Activated T-helper 1 cell treated with anti-CD3 and anti-CD28 coated beads, Interleukin-2, amount 50 U/mL, for 16 hours (primary cell): ENCODE measurements around the gene PTPRB.
"Not testable (repeated sequence)": the region's sequence is repeated elsewhere in the genome, so short reads cannot be mapped to it uniquely, and the experiment has no call there.

ENCODE experiments used
- DNase-seq, 2 donors: peaks; one replicate each; pipeline ENCODE4 v3.0.0-alpha.2; 2020; ENCODE audit warnings: low read depth in 1 of 2, low spot score in 1 of 2

Gene PTPRB

DNA sequence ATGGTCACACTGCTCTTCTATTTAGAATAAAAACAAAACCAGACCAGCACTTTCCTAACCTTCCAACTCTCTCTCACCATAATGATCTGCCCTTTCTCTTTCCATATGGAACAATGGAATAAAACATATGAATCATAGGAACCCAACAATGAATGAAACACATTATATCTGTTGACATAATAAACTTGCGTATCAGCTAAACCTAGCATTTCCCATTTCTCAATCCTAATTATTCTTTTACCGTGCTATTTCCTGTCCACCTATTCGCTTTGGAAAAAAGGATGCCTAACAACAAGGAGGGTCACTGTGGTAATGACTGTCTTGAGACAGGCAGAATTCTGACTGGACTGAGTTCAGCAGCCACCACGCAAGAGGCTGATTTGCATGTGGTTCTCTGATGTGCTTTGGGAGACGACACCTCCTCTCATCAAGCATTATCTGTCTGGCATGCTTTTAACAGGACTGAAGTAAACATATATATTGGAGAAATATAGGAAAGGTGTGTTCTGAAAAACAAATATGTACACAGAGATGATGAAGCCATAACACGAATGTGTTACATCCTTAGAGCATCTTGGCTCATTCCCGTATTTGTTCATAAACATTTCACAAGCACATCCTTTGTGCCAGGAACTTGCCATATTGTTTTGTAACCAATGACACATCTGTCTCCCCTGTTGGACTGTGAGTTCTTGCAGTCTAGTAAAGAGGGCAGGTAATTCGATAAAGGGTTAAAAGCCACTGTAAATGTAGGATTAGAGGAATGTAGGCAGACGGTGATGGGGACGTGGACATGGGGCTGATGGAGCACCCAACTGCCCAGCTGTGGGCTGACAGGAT, 87.7 kb downstream of the PTPRB start:
- DNase-seq, result no peak

DNA sequence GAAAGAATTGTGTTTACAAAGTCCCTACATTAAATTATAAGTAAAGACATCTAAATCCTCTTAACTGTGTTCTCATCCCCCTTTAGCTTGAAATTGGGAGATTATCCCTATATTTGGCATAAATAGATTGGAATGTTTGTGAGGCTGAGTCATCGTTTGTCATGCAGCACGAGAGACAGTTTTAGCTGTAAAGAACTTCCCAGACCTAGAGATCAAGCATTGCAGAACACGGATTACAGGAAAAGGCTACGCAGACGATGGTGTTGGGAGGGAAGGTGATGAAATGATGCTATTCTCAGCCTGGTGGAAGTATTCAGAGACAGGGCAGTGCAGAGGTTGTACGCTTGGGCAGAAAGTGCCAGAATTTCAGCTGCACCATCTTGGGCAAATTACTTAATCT, 93.8 kb downstream of the PTPRB start:
- DNase-seq, result no peak

DNA sequence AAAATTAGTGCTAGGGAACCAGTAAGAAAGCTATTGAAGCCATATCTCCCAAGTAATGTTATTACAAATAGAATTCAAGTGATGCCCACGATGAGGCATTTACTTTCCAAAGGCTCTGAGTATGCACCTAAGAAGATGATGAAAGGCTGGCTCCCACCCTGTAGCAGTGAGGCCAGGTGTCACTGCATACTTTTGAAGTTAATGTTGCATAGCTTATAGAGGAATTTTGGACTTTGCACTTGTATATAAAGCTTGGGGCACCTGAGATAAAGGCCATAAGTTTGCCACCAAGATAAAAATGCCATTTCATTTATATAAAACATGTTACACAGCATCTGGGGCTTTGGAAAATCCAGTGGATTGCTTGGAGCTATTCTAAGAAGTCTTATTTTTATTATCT, 96.2 kb downstream of the PTPRB start:
- DNase-seq, result no peak

DNA sequence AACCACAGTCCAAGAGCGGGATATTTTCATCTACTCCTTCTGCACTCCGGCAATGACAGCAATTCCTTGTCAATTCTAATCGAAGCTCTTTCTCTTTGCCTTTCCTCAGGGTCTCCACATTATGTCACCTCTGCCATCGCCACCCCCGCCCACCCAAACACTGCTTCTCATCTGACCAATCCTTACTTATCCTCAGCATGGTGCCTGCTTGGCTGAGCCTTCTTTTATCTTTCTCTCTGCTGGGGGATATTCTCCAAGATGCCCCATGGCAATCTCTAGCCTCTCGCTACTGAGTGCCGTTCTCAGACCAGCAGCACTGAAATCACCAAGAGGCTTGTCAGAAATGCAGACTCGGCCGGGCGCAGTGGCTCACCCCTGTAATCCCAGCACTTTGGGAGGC, 100.6 kb downstream of the PTPRB start:
- no peak for DNase-seq

GRCh38 chr12:70535896-70536374, 101.3 kb downstream of the PTPRB start:
- no peak for DNase-seq

GRCh38 chr12:70534466-70534865, 102.8 kb downstream of the PTPRB start:
- DNase-seq, result no peak

DNA sequence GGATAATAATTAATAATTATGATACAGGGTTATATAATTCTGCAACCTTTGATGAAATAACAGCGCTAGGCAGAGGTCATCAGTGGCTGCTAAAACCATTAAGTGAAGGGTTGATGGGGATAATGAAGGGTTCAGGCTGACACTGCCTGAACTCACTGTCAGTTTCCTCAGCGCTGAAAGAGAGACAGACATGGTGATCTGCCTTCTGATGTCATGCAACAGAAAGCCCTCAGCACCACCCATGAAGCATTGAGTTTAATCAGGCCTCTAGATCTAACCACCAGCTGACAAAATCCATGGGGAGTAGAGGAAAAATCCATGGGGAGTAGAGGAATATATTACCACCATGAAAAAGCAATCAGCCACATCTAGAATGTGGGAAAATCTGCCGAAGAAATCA, 107.6 kb downstream of the PTPRB start:
- no peak for DNase-seq

DNA sequence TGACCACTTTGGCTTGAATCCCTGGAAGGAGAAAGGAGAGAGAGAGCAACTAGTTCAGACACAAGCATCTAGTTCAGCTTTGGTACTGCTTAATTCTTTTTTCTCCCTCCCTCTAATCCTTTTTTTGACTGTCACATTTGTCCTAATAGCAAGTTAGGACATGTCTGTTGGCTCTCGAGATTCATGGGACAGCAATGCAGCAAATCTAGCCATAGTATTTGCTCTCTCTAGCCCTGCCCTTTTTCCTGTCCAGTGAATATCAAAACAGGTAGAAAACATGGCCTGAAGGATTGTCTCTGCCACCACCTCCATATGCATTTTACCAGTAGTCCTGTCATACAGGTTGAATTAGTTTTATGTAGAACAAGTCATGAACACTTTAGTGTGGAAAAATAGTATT, 116.4 kb downstream of the PTPRB start:
- DNase-seq, result no peak

GRCh38 chr12:70513426-70513825, 123.8 kb downstream of the PTPRB start:
- DNase-seq, result no peak

DNA sequence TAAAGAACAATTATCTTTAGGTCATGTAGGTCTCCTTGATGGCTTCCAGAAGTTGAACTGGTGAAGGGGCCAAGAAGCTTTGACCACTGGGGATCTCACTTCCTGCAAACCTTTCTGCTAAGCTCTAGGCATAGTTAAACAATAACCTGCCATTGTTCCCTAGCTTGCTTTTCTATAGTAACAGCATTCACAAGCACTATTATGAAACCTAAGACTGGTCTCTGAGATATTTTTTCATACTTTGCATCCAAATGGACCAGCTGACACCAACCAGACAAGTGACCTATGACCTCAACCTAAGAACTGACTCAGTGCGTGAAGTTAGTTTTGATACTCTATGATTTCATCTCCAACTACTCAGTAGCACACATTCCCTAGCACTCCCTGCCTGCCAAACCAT, 129.1 kb downstream of the PTPRB start:
- DNase-seq, result no peak

DNA sequence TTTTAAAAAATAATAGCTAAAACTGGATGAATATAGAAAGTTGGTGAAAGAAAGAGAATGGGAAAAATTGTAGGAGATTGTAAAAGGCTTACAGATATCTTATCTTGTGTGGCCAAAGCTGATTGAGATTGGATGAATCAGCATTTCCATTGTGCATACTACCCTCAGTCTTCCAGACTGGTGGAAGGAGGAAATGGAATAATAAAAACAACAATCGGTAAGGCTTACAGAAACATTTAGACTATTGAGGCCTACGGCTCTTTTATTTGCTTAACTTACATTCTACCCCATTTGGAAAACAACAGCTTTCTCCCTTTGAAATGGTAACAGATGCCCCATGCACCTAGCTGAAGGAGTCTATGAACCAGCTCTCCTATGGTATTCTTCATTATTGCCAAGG, 129.8 kb downstream of the PTPRB start:
- DNase-seq, result no peak

- DNase-seq, result no peak
Measured at GRCh38 chr12:70497508-70497907, 139.7 kb downstream of the PTPRB start.

DNA sequence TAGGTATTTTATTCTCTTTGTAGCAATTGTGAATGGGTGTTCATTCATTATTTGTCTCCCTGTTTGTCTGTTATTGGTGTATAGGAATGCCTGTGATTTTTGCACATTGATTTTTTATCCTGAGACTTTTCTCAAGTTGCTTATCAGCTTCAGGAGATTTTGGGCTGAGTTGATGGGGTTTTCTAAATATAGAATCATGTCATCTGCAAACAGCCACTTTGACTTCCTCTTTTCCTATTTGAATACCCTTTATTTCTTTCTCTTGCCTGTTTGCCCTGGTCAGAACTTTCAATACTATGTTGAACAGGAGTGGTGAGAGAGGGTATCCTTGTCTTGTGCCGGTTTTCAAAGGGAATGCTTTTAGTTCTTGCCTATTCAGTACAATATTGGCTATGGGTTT, 144.3 kb downstream of the PTPRB start:
- DNase-seq, result not testable (repeated sequence)

- not testable (repeated sequence) for DNase-seq
Measured at GRCh38 chr12:70490928-70491327, 146.3 kb downstream of the PTPRB start.

DNA sequence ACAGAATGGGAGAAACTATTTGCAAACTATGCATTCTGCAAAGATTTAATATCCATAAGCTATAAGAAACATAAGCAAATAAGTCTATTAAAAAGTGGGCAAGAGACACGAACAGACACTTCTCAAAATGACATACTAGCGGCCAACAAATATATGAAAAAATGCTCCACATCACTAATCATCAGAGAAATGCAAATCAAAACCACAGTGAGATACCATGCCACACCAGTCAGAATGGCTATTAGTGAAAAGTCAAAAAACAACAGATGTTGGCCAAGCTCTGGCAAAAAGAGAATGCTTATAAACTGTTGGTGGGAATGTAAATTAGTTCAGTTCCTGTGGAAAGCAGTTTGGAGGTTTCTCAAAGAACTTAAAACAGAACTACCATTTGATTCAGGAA, 149.8 kb downstream of the PTPRB start:
- no peak for DNase-seq

DNA sequence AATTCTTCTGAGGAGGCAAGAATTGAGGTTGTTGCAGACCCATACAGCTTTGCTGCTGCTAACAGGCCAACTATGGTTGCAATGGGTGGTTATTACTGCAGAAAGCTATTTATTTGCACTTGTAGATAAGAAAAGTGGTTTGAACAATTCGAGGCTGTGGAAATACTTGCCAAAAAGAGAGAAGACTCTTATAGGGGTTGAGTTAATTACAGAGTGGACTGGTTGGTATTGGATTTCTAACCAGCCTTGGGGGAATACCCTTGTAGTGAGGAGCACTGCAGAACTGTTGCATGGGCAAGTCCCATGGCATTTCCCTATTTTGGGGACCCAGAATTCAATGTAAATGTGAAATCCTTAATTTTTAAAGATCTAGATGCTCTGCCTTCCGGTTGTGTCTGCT, 150.6 kb downstream of the PTPRB start:
- DNase-seq, result no peak

DNA sequence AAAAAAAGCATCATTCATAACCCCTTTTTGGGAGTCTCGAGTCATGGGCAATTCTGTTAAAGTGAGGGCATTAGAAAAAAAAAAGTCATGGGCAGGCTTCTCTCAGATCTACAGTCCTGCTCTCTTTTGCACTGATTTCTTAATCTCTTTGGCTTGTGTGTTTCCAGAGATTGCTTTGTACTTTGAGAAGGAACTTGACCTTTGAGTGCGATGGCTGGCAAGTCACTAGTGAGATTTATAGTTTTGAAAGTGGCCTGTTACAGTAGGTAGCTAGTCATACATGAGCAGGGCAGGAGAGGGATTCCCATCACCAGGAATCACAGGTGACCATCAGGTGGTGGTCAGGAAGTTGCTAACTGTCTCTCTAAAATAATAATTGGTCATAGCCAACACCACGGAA, 151.5 kb downstream of the PTPRB start:
- no peak for DNase-seq

DNA sequence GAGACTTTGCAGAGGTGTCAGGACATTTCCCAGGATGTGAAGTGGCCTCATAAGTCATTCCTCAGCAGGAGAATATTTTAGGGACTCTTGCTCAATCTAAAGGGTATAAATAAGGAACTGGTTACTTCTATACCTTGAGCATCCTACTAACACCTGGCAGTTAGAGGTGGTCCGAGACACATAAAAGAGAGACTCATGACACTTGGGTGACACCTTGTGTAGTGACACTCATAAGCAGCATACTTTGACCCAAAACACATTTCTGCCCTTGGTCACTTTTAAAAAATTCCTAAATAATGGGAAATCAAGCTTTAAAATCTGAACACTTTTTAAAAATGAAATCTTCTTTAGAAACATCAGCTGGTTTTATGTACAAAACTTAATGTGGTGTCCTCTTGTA, 152.8 kb downstream of the PTPRB start:
- DNase-seq, result no peak

- DNase-seq, result no peak
Measured at GRCh38 chr12:70482764-70483163, 154.5 kb downstream of the PTPRB start.

- no peak for DNase-seq
Measured at GRCh38 chr12:70469221-70469820, 167.9 kb downstream of the PTPRB start.

DNA sequence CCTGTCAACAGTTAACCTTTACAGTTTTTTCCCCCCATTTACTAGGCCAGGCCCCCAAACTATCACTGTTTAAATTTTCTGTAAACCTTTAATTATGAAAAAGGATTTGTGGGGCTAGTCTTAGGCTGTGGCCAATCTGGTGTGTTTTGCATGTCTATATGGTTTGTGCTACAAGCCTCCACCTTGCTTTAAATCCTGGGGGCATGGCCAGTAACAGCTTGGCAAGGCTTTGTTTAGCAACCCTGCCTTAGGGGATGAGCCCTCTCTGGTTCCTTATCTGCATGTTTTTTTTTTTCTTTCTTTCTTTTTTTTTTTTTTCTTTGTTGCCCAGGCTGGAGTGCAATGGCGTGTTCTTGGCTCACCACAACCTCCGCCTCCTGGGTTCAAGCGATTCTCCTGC, 168.5 kb downstream of the PTPRB start:
- DNase-seq, result no peak

DNA sequence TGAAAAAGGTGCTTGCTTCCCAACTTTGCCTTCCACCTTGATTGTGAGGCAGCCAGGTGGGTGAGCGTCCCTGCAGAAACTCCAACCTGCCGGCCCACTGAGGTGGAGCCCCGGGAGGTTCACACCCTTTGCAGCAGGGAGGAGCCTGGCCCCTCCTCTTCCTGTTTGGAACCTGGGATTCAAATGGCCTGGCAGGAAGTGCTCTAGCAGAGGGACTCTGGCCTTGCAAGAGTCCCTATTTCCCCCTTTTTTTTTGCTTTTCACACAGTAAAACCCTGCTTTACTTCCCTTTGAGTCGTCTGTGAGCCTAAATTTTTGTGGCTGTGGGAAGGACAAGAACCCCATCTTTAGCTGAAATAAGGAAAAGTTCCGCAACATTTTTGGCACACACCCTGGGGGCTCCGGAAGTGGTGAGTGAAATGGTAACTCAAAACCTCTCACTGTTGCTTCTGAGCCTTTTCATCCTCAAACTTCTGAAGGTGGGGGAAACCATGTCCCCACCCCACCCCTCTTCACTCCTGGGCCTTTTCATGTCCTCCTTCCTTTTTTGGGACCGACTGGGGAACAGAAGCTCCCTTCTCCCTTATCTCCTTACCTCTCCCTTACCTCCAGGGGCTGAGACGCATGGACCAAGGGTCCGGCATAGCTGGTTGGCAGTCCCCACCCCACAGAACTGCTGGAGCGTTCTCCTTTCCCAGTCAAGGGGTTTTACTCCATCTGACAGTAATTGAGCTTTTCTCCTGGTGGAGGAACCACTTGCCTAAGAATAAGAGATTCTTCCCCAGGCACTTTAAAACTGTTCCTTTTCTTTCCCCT, 169.1 kb downstream of the PTPRB start:
- no peak for DNase-seq
